Measurements from ENCODE around the gene IL36RN. TPM values are rescaled to one million over a fixed set of nuclear protein-coding genes. Genes with fewer than 3 reads are reported as not detected.

Gene IL36RN
- total RNA-seq, 4 donors from 2014 or later: 5.0 to 90.7 (median 28.9) TPM

- no peak overlapping the region for H3K4me3 ChIP-seq
- peak overlapping the region in 3 of 4 donors; percentile 71 to 87 (median 84) for H3K27ac ChIP-seq
- peak in 1 of 6 experiments; percentile 11 for TF ChIP-seq CTCF (IDR thresholded peaks at IDR 0.05)
- no peak for TF ChIP-seq POLR2A (IDR thresholded peaks at IDR 0.05)
- peaks cover 0 to 28% (median 0%) of the 10 kb centered on the region in 3 donors for H3K4me1 ChIP-seq
- no peaks in the 10 kb centered on the region for H3K9me3 ChIP-seq
- intact Hi-C loops (cut with DNase I): no loop called here
- 25 to 35% methylated on average over 2 of the region's 2 CpGs for WGBS, 2 donors
- H3K36me3 ChIP-seq: no peaks in the 10 kb centered on the region
- DNase-seq: no peak
- no peaks in the 10 kb centered on the region for H3K27me3 ChIP-seq
Observed at GRCh38 chr2:113085542-113085941, 26.5 kb downstream of the IL36RN start.

- Histone ChIP-seq H3K27ac (no peak overlapping the region), H3K27me3 (no peaks in the 10 kb centered on the region), H3K9me3 (no peaks in the 10 kb centered on the region), H3K36me3 (no peaks in the 10 kb centered on the region), H3K4me3 (no peak overlapping the region), H3K4me1 (peaks cover 0 to 23% (median 0%) of the 10 kb centered on the region in 3 donors)
- TF ChIP-seq CTCF (IDR thresholded peaks at IDR 0.05): no peak
- no peak for TF ChIP-seq POLR2A (IDR thresholded peaks at IDR 0.05)
- no peak for DNase-seq
- intact Hi-C loops (cut with DNase I): no loop called here
Observed at GRCh38 chr2:113088213-113088992, 29.4 kb downstream of the IL36RN start.

GRCh38 chr2:113089916-113090315 is 30.9 kb downstream of the IL36RN start:
- Histone ChIP-seq H3K9me3 (no peaks in the 10 kb centered on the region), H3K27me3 (no peaks in the 10 kb centered on the region), H3K4me3 (no peak overlapping the region), H3K36me3 (no peaks in the 10 kb centered on the region), H3K27ac (no peak overlapping the region), H3K4me1 (peaks cover 0 to 11% (median 0%) of the 10 kb centered on the region in 3 donors)
- intact Hi-C loops (cut with DNase I): no loop called here
- TF ChIP-seq POLR2A (IDR thresholded peaks at IDR 0.05) (no peak), CTCF (IDR thresholded peaks at IDR 0.05) (no peak)
- DNase-seq: no peak

GRCh38 chr2:113091231-113091896 is 32.4 kb downstream of the IL36RN start:
- intact Hi-C loops (cut with DNase I): no loop called here
- H3K27ac ChIP-seq: no peak overlapping the region
- no peaks in the 10 kb centered on the region for H3K27me3 ChIP-seq
- no peak for DNase-seq
- 68 to 84% methylated on average over 4 of the region's 4 CpGs for WGBS, 2 donors
- H3K9me3 ChIP-seq: no peaks in the 10 kb centered on the region
- no peaks in the 10 kb centered on the region for H3K36me3 ChIP-seq
- no peak for TF ChIP-seq POLR2A (IDR thresholded peaks at IDR 0.05)
- no peak for TF ChIP-seq CTCF (IDR thresholded peaks at IDR 0.05)
- H3K4me3 ChIP-seq: no peak overlapping the region
- H3K4me1 ChIP-seq: no peaks in the 10 kb centered on the region

GRCh38 chr2:113092864-113093612 is 34.0 kb downstream of the IL36RN start:
- Histone ChIP-seq H3K4me3 (no peak overlapping the region), H3K4me1 (peaks cover 0 to 1% (median under 1%) of the 10 kb centered on the region in 3 donors), H3K27me3 (no peaks in the 10 kb centered on the region), H3K9me3 (no peaks in the 10 kb centered on the region), H3K27ac (no peak overlapping the region), H3K36me3 (no peaks in the 10 kb centered on the region)
- WGBS, 2 donors: 69 to 70% methylated on average over 4 to 5 of the region's 5 CpGs
- DNase-seq: no peak
- TF ChIP-seq CTCF (IDR thresholded peaks at IDR 0.05): no peak
- no peak for TF ChIP-seq POLR2A (IDR thresholded peaks at IDR 0.05)
- intact Hi-C loops (cut with DNase I): no loop called here

Data from esophagus squamous epithelium (tissue), 5 donors.